T-helper 1 cell (primary cell): Measurements from ENCODE around the gene RAD51B.

Experiments
- DNase-seq, 5 donors: peaks; one replicate each; pipeline ENCODE4 v3.0.0-alpha.2; 2012 to 2020

Gene RAD51B

GRCh38 chr14:68477461-68478085 is 658.0 kb downstream of the RAD51B start:
- DNase-seq: no peak

DNA sequence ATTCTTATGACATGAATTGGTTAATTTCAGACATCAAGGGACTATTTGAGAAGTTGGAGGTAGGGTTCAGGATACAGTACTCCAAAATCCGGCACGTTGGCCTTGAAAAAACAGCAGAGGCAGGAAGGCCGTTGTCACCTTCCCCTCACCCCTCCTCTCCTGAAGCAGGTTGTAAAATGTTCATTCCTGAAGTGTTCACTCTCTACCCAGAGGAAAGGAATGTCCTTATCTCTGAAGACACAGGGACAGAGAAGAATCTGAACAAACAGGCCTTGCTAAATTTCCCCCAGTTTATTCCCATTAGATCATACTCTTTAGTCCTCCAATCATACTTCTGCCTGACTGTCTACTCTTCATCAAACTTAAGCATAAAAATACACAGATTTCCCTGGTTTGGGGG is 659.7 kb downstream of the RAD51B start:
- no peak for DNase-seq

DNA sequence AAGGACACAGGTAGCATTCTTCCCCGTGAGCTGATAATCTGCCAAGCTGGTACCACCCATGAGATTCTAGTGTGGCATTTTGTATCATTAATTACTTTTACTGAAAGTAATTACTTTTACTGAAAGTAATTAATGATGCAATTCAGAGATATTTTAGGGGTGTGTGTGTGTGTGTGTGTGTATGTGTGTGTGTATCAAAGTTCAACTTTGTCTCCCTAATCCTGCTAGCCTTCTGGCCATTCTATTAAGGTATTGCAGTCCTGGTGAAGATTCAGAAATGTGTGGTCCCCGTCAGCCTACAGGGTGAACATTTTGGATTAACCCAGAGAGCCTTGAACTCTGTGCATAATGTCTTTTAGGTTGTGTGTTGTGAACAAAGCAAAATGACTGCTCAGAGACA is 662.4 kb downstream of the RAD51B start:
- no peak for DNase-seq

DNA sequence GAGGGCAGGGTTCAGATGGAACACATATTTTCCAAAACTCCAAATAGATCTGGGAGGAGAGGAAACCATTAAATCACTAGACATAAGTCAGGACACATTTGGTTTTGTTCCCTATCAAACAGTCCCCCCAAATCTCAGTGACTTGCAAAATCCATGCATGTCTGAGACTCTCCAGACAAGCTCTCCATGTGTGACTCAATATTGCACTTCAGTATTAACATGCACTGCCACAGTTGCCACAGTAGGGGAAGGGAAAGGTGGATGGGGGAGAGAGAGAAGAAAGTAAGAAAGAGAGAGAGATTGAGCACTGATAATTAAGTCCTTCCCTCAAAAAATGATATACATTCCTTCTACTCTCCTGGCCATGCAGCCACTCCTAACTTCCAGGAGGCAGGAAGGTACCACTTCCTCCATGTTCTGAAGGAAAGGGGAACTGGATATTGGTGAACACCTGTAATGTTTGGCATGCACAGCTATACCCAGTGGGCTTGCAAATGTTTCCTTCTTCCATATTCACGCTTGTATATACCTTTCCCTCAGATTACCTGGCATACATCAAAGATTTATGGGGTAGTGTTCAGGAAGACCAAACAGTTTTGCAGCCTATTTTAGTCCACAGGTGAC is 663.3 kb downstream of the RAD51B start:
- no peak for DNase-seq

- DNase-seq: no peak
These were observed 666.6 kb downstream of the RAD51B start for GRCh38 chr14:68486033-68486732.

DNA sequence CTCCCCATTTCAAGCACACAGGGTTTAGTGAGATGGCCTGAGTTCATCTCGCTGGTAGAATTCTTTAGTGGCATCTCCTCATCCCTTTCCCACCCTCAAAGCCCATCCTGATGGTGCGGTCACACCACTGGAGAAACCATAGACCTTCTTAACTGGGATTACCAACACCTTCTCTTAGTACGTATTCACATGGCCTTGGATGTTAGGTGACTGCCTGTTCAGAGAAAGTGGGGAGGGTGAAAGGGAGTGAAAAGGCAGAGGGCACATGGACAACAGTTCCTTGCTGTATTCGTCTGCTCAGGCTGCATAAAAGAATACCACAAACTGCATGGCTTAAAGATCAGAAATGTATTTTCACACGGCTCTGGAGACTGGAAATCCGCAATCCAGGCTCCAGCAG is 667.2 kb downstream of the RAD51B start:
- DNase-seq: no peak

DNA sequence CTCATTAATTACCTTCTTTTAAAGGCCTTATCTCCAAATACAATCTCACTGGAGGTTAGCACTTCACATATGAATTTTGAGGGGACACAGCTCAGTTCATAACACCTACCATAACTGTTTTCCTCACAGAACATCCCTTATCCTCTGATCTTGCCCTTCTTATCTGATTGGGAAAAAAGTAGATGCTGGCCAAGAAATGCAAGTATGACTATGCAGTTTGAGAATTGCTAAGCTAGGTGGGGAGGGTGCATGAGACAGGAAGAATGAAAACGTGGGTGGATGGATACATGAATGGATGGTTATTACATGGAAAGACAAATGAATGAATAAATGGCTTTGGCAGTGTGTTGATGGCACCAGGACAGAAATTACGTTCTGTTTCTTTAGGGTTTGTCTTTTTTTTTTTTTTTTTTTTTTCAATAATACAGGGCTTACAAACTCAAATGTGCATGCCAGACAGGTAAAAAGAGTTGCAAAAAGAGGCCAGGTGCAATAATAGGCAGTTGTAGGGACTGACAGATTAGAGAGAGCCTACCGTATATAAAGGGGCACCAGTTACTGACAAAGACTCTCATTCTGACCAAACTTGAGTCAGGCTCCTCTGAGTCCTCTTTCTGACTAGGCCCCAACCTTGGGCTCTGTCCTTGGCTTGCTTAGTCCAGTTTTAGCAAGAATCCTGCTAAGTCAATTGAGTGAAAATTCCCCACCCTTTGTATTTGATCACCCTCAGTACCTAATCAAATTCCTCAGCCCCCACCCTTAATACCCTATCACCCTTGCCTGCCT is 668.4 kb downstream of the RAD51B start:
- no peak for DNase-seq

DNA sequence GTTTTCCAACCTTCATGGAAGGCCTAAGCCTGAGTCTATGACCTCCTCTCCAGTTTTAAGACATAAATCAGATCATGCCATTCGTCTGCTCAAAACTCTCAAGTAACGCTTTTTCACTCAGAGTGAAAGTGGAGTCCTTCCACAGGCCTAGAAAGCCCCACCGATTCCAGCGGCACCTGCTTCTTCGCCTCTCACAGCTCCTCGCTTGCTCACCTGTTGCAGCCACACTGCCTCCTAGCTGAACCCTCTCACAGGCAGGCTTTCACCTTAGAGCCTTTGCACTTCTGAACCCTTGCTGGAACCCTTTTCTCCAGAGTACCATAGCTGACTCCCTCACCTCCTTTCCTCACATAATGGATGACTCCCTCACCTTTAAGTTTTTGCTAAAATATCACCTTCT is 672.2 kb downstream of the RAD51B start:
- DNase-seq: no peak

DNA sequence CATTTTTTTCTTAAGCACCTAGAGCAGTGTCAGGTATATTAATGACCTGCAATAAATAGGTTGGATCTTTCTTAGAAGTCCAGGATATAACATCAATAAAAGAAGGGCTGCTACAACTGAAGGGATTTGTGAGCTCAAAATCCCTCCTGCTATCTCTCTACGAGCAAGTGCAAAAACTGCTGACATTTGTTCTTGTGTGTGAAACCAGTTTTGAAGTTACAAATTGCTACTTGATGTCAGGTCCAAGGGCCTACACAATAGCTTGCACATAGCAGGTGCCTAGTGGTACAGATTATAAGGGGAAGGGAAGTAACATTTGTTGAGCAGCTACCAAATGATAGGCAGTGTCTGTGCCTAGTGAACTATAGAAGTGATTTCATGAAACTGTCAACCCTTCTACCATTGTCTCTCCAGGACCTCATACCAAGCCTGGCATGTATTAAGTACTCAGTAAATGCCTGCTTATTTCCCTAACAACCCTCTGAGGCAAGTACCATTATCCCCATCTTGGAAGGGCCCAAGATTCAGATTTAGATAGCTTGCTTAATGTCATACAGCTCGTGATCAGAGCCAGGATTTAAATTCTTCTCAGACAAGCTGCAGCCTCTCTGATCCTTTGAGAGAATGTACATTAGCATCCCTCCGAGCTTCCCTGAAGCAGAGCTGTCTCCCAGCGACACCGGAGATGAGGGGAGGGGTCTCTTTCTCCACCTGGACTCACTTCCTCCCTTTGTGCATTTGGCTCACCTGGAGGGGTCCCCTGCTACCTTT is 673.0 kb downstream of the RAD51B start:
- no peak for DNase-seq

GRCh38 chr14:68493152-68493911 is 673.8 kb downstream of the RAD51B start:
- no peak for DNase-seq

GRCh38 chr14:68495101-68496039 is 675.8 kb downstream of the RAD51B start:
- DNase-seq: no peak

DNA sequence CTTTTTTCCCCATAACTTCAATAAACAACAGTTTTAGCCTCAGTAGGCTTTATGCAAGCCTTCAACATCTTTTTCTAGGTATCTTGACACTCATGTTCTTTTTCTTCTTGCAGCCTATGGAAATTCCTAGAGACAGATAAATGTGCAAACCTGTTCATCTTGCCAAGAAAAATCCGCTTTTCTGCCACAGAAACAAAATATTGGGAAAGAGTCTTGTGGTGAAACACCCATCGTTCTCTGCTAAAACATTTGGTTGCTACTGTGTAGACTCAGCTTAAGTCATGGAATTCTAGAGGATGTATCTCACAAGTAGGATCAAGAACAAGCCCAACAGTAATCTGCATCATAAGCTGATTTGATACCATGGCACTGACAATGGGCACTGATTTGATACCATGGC is 677.4 kb downstream of the RAD51B start:
- DNase-seq: no peak

DNA sequence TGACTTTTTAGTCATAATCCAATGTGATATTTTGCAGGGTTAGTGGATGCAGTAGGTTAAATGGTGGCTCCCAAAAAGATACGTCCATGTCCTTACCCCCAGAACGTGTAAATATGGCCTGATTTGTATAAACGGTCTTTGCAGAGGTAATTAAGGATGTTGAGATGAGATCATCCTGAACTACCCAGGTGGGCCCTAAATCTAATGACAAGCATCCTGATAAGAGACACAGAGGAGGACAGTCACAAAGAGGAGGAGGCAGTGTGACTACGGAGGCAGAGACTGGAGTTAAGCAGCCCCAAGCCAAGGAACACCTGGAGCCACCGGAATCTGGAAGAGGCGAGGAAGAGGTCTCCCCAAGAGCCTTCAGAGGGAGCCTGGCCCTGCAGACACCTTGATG is 679.9 kb downstream of the RAD51B start:
- DNase-seq: no peak

GRCh38 chr14:68501171-68501570 is 681.6 kb downstream of the RAD51B start:
- DNase-seq: no peak

DNA sequence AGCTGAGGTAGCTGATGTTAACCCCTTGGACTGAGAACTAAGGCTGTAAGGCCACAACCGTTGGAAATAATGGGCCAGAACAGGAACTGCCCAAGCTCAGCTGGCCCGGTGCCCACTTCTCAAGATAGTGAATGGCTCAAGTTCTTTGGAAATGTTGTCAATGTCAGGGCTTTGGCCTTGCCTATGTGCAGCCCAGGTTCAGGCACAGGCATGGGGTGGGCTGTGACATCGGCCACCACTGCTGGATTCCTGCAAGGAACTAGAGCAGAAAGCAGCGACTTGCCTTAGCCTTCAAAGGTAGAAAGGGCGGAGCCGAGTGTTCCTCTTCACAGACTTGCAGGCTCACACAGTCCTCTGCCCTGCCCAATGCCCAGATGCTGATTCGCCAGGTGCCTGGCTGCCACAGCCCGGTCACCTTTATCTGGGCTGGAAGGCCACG is 682.1 kb downstream of the RAD51B start:
- DNase-seq: no peak

DNA sequence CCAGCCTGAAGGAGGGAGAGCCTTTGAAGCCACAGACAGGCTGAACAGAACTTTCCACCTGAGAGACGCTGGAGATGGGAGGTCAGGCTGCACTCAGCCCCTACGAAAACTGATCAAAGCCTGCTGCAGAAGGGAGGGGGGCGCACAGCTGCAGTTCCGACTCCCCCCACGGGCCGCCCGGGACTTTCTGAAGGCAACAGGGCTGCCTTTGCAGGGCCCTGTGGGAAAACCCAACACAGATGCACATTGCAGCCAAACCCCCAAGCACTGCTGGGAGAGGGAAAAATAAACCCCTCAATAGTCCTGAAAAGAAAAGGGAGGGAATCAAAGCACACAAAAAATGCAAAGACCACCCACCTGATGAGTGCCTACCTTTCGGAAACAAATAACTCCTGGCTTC is 682.7 kb downstream of the RAD51B start:
- no peak for DNase-seq

DNA sequence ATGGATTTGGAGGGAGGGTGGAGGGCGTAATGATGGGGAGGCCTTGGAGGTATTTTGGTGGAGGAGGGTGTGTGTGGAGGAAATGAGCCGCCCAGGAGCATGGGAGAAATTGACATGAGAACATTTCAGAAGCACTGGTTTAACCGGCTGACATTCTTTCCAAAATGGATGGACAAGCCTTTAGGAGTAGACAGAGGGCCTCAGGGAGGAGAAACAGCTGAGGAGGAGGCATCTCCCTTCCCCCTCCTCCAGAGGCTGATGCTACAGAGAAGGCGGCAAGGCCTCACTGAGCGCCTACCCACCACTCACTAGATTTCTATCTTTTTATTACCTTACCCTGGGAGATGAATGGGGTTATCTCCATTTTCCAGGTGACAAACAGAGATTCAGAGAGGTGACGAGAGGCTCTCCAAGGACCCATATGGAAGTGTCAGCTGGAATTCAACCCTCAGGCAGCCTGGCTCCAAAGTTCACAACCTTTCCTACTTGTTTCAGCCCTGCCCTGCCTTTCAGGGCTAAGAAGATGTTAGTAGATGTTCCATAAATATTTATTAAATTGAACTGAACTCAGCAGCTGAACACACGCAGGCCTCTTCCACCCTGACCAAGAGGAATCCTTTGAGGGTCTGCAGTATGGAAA is 683.7 kb downstream of the RAD51B start:
- no peak for DNase-seq

DNA sequence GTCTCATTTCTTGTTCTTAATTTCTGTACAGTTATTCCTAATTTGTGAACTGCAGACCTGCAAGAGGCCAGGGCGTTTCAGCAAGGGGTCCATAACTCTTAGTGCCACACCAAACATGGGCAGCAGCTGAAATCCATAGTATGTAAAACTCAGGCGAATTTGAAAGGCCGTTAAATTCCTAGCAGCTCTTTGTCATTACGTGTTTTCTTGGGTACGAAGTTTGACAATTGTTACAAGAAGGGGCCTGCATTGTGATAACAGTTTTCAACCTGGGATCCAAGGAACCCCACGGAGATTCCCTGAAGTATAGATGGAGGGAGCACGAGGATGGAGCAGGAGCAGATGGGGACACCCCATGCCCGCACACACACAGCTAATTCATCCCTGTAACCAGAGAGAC is 685.3 kb downstream of the RAD51B start:
- DNase-seq: no peak

GRCh38 chr14:68506021-68506644 is 686.6 kb downstream of the RAD51B start:
- DNase-seq: no peak
